ENCODE results near the gene SWT1. TPM values are rescaled to one million over a fixed set of nuclear protein-coding genes. Genes with fewer than 3 reads are reported as not detected.

The SWT1 gene
- total and polyA plus RNA-seq, 4 donors = 2.5 to 7.8 (median 5.0) TPM

GRCh38 chr1:185262151-185262550 is 105.2 kb downstream of the SWT1 start:
- Histone ChIP-seq H3K36me3 (ENCODE audit: control insufficient read depth in 1 of 2, insufficient read depth in 2 of 2, low read length in 1 of 2) (no peaks in the 10 kb centered on the region), H3K27ac (ENCODE audit: low read depth in 1 of 2, low read length in 2 of 2) (no peak overlapping the region), H3K4me3 (ENCODE audit: low read length in 2 of 2) (no peak overlapping the region), H3K9me3 (ENCODE audit: control insufficient read depth, low read length) (no peaks in the 10 kb centered on the region), H3K27me3 (ENCODE audit: control insufficient read depth in 1 of 2, insufficient read depth in 2 of 2, low read length in 1 of 2) (no peaks in the 10 kb centered on the region), H3K4me1 (ENCODE audit: control insufficient read depth in 1 of 2, insufficient read depth in 2 of 2, low read length in 2 of 2) (no peaks in the 10 kb centered on the region)
- ATAC-seq (ENCODE audit: low FRiP score) (no peak), DNase-seq (no peak)
- 95 to 96% methylated on average over 1 of the region's 1 CpG for WGBS, 2 donors
- intact Hi-C loops (cut with DNase I) = no loop called here

GRCh38 chr1:185263292-185263691 is 106.3 kb downstream of the SWT1 start:
- ATAC-seq (ENCODE audit: low FRiP score) (no peak), DNase-seq (no peak)
- Histone ChIP-seq H3K4me1 (ENCODE audit: control insufficient read depth in 1 of 2, insufficient read depth in 2 of 2, low read length in 2 of 2) (no peaks in the 10 kb centered on the region), H3K36me3 (ENCODE audit: control insufficient read depth in 1 of 2, insufficient read depth in 2 of 2, low read length in 1 of 2) (no peaks in the 10 kb centered on the region), H3K27me3 (ENCODE audit: control insufficient read depth in 1 of 2, insufficient read depth in 2 of 2, low read length in 1 of 2) (no peaks in the 10 kb centered on the region), H3K4me3 (ENCODE audit: low read length in 2 of 2) (no peak overlapping the region), H3K27ac (ENCODE audit: low read depth in 1 of 2, low read length in 2 of 2) (no peak overlapping the region), H3K9me3 (ENCODE audit: control insufficient read depth, low read length) (no peaks in the 10 kb centered on the region)
- 92 to 97% methylated on average over 3 of the region's 3 CpGs for WGBS, 2 donors
- intact Hi-C loops (cut with DNase I) = no loop called here

GRCh38 chr1:185263780-185264179 is 106.8 kb downstream of the SWT1 start:
- Histone ChIP-seq H3K27ac (ENCODE audit: low read depth in 1 of 2, low read length in 2 of 2) (no peak overlapping the region), H3K4me3 (ENCODE audit: low read length in 2 of 2) (no peak overlapping the region), H3K9me3 (ENCODE audit: control insufficient read depth, low read length) (no peaks in the 10 kb centered on the region), H3K4me1 (ENCODE audit: control insufficient read depth in 1 of 2, insufficient read depth in 2 of 2, low read length in 2 of 2) (no peaks in the 10 kb centered on the region), H3K36me3 (ENCODE audit: control insufficient read depth in 1 of 2, insufficient read depth in 2 of 2, low read length in 1 of 2) (no peaks in the 10 kb centered on the region), H3K27me3 (ENCODE audit: control insufficient read depth in 1 of 2, insufficient read depth in 2 of 2, low read length in 1 of 2) (no peaks in the 10 kb centered on the region)
- no peak for ATAC-seq (ENCODE audit: low FRiP score)
- intact Hi-C loops (cut with DNase I) = no loop called here
- no peak for DNase-seq
- 94 to 97% methylated on average over 1 of the region's 1 CpG for WGBS, 2 donors

GRCh38 chr1:185265314-185265713 is 108.3 kb downstream of the SWT1 start:
- Histone ChIP-seq H3K36me3 (ENCODE audit: control insufficient read depth in 1 of 2, insufficient read depth in 2 of 2, low read length in 1 of 2) (no peaks in the 10 kb centered on the region), H3K9me3 (ENCODE audit: control insufficient read depth, low read length) (no peaks in the 10 kb centered on the region), H3K4me1 (ENCODE audit: control insufficient read depth in 1 of 2, insufficient read depth in 2 of 2, low read length in 2 of 2) (no peaks in the 10 kb centered on the region), H3K27me3 (ENCODE audit: control insufficient read depth in 1 of 2, insufficient read depth in 2 of 2, low read length in 1 of 2) (no peaks in the 10 kb centered on the region), H3K4me3 (ENCODE audit: low read length in 2 of 2) (no peak overlapping the region), H3K27ac (ENCODE audit: low read depth in 1 of 2, low read length in 2 of 2) (no peak overlapping the region)
- WGBS, 2 donors = 94 to 96% methylated on average over 4 of the region's 4 CpGs
- DNase-seq (no peak), ATAC-seq (ENCODE audit: low FRiP score) (no peak)
- intact Hi-C loops (cut with DNase I) = no loop called here

GRCh38 chr1:185267301-185267700 is 110.3 kb downstream of the SWT1 start:
- 63 to 81% methylated on average over 3 of the region's 3 CpGs for WGBS, 2 donors
- no peaks in the 10 kb centered on the region for H3K36me3 ChIP-seq (ENCODE audit: control insufficient read depth in 1 of 2, insufficient read depth in 2 of 2, low read length in 1 of 2)
- DNase-seq (no peak), ATAC-seq (ENCODE audit: low FRiP score) (no peak)
- H3K4me3 ChIP-seq (ENCODE audit: low read length in 2 of 2) = no peak overlapping the region
- no peaks in the 10 kb centered on the region for H3K4me1 ChIP-seq (ENCODE audit: control insufficient read depth in 1 of 2, insufficient read depth in 2 of 2, low read length in 2 of 2)
- H3K27ac ChIP-seq (ENCODE audit: low read depth in 1 of 2, low read length in 2 of 2) = no peak overlapping the region
- no peaks in the 10 kb centered on the region for H3K9me3 ChIP-seq (ENCODE audit: control insufficient read depth, low read length)
- H3K27me3 ChIP-seq (ENCODE audit: control insufficient read depth in 1 of 2, insufficient read depth in 2 of 2, low read length in 1 of 2) = no peaks in the 10 kb centered on the region
- intact Hi-C loops (cut with DNase I) = no loop called here

GRCh38 chr1:185267701-185268100 is 110.7 kb downstream of the SWT1 start:
- DNase-seq (no peak), ATAC-seq (ENCODE audit: low FRiP score) (no peak)
- no peaks in the 10 kb centered on the region for H3K36me3 ChIP-seq (ENCODE audit: control insufficient read depth in 1 of 2, insufficient read depth in 2 of 2, low read length in 1 of 2)
- no peak overlapping the region for H3K4me3 ChIP-seq (ENCODE audit: low read length in 2 of 2)
- intact Hi-C loops (cut with DNase I) = no loop called here
- H3K4me1 ChIP-seq (ENCODE audit: control insufficient read depth in 1 of 2, insufficient read depth in 2 of 2, low read length in 2 of 2) = no peaks in the 10 kb centered on the region
- H3K27ac ChIP-seq (ENCODE audit: low read depth in 1 of 2, low read length in 2 of 2) = no peak overlapping the region
- no peaks in the 10 kb centered on the region for H3K9me3 ChIP-seq (ENCODE audit: control insufficient read depth, low read length)
- H3K27me3 ChIP-seq (ENCODE audit: control insufficient read depth in 1 of 2, insufficient read depth in 2 of 2, low read length in 1 of 2) = no peaks in the 10 kb centered on the region

- WGBS, 2 donors = 90 to 94% methylated on average over 2 of the region's 2 CpGs
- no peaks in the 10 kb centered on the region for H3K36me3 ChIP-seq (ENCODE audit: control insufficient read depth in 1 of 2, insufficient read depth in 2 of 2, low read length in 1 of 2)
- H3K9me3 ChIP-seq (ENCODE audit: control insufficient read depth, low read length) = no peaks in the 10 kb centered on the region
- no peak for DNase-seq
- H3K4me3 ChIP-seq (ENCODE audit: low read length in 2 of 2) = no peak overlapping the region
- ATAC-seq (ENCODE audit: low FRiP score) = no peak
- intact Hi-C loops (cut with DNase I) = no loop called here
- H3K27me3 ChIP-seq (ENCODE audit: control insufficient read depth in 1 of 2, insufficient read depth in 2 of 2, low read length in 1 of 2) = no peaks in the 10 kb centered on the region
- no peak overlapping the region for H3K27ac ChIP-seq (ENCODE audit: low read depth in 1 of 2, low read length in 2 of 2)
- H3K4me1 ChIP-seq (ENCODE audit: control insufficient read depth in 1 of 2, insufficient read depth in 2 of 2, low read length in 2 of 2) = no peaks in the 10 kb centered on the region
Observed at GRCh38 chr1:185268352-185268751, 111.4 kb downstream of the SWT1 start.

- intact Hi-C loops (cut with DNase I) = no loop called here
- H3K9me3 ChIP-seq (ENCODE audit: control insufficient read depth, low read length) = no peaks in the 10 kb centered on the region
- WGBS, 2 donors = 87 to 91% methylated on average over 4 of the region's 4 CpGs
- no peak overlapping the region for H3K4me3 ChIP-seq (ENCODE audit: low read length in 2 of 2)
- no peaks in the 10 kb centered on the region for H3K27me3 ChIP-seq (ENCODE audit: control insufficient read depth in 1 of 2, insufficient read depth in 2 of 2, low read length in 1 of 2)
- DNase-seq (no peak), ATAC-seq (ENCODE audit: low FRiP score) (no peak)
- no peak overlapping the region for H3K27ac ChIP-seq (ENCODE audit: low read depth in 1 of 2, low read length in 2 of 2)
- H3K36me3 ChIP-seq (ENCODE audit: control insufficient read depth in 1 of 2, insufficient read depth in 2 of 2, low read length in 1 of 2) = no peaks in the 10 kb centered on the region
- H3K4me1 ChIP-seq (ENCODE audit: control insufficient read depth in 1 of 2, insufficient read depth in 2 of 2, low read length in 2 of 2) = no peaks in the 10 kb centered on the region
Observed at GRCh38 chr1:185271921-185272320, 115.0 kb downstream of the SWT1 start.

- H3K27ac ChIP-seq (ENCODE audit: low read depth in 1 of 2, low read length in 2 of 2) = no peak overlapping the region
- no peaks in the 10 kb centered on the region for H3K4me1 ChIP-seq (ENCODE audit: control insufficient read depth in 1 of 2, insufficient read depth in 2 of 2, low read length in 2 of 2)
- H3K27me3 ChIP-seq (ENCODE audit: control insufficient read depth in 1 of 2, insufficient read depth in 2 of 2, low read length in 1 of 2) = no peaks in the 10 kb centered on the region
- intact Hi-C loops (cut with DNase I) = no loop called here
- ATAC-seq (ENCODE audit: low FRiP score) = no peak
- H3K4me3 ChIP-seq (ENCODE audit: low read length in 2 of 2) = no peak overlapping the region
- H3K9me3 ChIP-seq (ENCODE audit: control insufficient read depth, low read length) = no peaks in the 10 kb centered on the region
- no peak for DNase-seq
- peaks cover 4% of the 10 kb centered on the region in 2 donors for H3K36me3 ChIP-seq (ENCODE audit: control insufficient read depth in 1 of 2, insufficient read depth in 2 of 2, low read length in 1 of 2)
Observed at GRCh38 chr1:185279571-185279970, 122.6 kb downstream of the SWT1 start.

All from aorta (tissue), 5 donors.